ENCODE results near the gene DAO.

- TF ChIP-seq CTCF (conservative IDR thresholded peaks at IDR 0.05; ENCODE audit: low read depth, low read length) (no peak), EZH2 (IDR thresholded peaks at IDR 0.05; ENCODE audit: borderline replicate concordance, low read depth, low read length, poor library complexity, severe bottlenecking) (no peak)
Measured at GRCh38 chr12:108852674-108853309, 27.1 kb upstream of the DAO start.
